ENCODE measurements around the gene PVALB. TPM values are rescaled to one million over a fixed set of nuclear protein-coding genes. Genes with fewer than 3 reads are reported as not detected.

Gene PVALB
- polyA plus RNA-seq, 3 donors: 0.65 TPM; not detected in 2

GRCh38 chr22:36760786-36761185 lies 56.0 kb downstream of the PVALB start:
- WGBS (ENCODE audit: insufficient coverage): 74% methylated on average over 4 of the region's 11 CpGs
- H3K27me3 Mint-ChIP-seq (ENCODE audit: low read depth in 3 of 3): peaks cover 1 to 10% (median 6%) of the 10 kb centered on the region in 3 donors
- Histone ChIP-seq H3K4me1 (ENCODE audit: control insufficient read depth in 1 of 2, insufficient read depth in 2 of 2, low read length in 2 of 2) (peaks cover 8% of the 10 kb centered on the region in 2 donors), H3K4me2 (replicated peaks; ENCODE audit: extremely low read depth, low read length, poor library complexity, severe bottlenecking) (no peak overlapping the region), H3K4me3 (replicated peaks in 1 of 3; ENCODE audit: low read depth in 2 of 3, low read length in 3 of 3) (no peak overlapping the region), H3K79me2 (ENCODE audit: insufficient read depth, low read length) (no peaks in the 10 kb centered on the region), H3K36me3 (replicated peaks in 1 of 2; ENCODE audit: control insufficient read depth in 1 of 2, insufficient read depth in 2 of 2, low read length in 2 of 2) (peaks cover 21 to 40% of the 10 kb centered on the region in 2 donors), H2AFZ (ENCODE audit: insufficient read depth, low read depth, low read length, poor library complexity, severe bottlenecking) (no peak overlapping the region), H3K9me3 (replicated peaks in 1 of 2; ENCODE audit: control insufficient read depth in 1 of 2, insufficient read depth in 1 of 2, low read length in 2 of 2) (no peaks in the 10 kb centered on the region), H3K27me3 (ENCODE audit: control insufficient read depth in 2 of 2, insufficient read depth in 2 of 2, low read length in 2 of 2) (no peaks in the 10 kb centered on the region), H3K9ac (ENCODE audit: insufficient read depth, low read length, poor library complexity, severe bottlenecking) (no peak overlapping the region), H3K27ac (ENCODE audit: low read depth in 1 of 2, low read length in 2 of 2) (no peak overlapping the region), H4K20me1 (ENCODE audit: insufficient read depth, low read length) (no peaks in the 10 kb centered on the region)
- H3K4me1 Mint-ChIP-seq: peaks cover 9% of the 10 kb centered on the region
- H3K27ac Mint-ChIP-seq: no peak overlapping the region
- intact Hi-C loops (cut with micrococcal nuclease): no loop called here
- H3K36me3 Mint-ChIP-seq: peaks cover 26 to 33% of the 10 kb centered on the region in 2 donors
- no peak for DNase-seq
- TF ChIP-seq CTCF (IDR thresholded peaks at IDR 0.05): no peak
- H3K9me3 Mint-ChIP-seq: no peaks in the 10 kb centered on the region
- no peak overlapping the region for H3K4me3 Mint-ChIP-seq

GRCh38 chr22:36759481-36760159 lies 57.2 kb downstream of the PVALB start:
- H3K9ac ChIP-seq (ENCODE audit: insufficient read depth, low read length, poor library complexity, severe bottlenecking): no peak overlapping the region
- no peaks in the 10 kb centered on the region for H3K79me2 ChIP-seq (ENCODE audit: insufficient read depth, low read length)
- H3K4me1 ChIP-seq (ENCODE audit: control insufficient read depth in 1 of 2, insufficient read depth in 2 of 2, low read length in 2 of 2): peaks cover 8% of the 10 kb centered on the region in 2 donors
- no peak for TF ChIP-seq CTCF (IDR thresholded peaks at IDR 0.05)
- Mint-ChIP-seq H3K9me3 (peaks cover 0 to 2% (median 0%) of the 10 kb centered on the region in 7 donors), H3K36me3 (peaks cover 17 to 23% of the 10 kb centered on the region in 2 donors), H3K27me3 (ENCODE audit: low read depth in 3 of 3) (peaks cover 7 to 21% (median 9%) of the 10 kb centered on the region in 3 donors), H3K4me1 (peaks cover 9% of the 10 kb centered on the region), H3K4me3 (no peak overlapping the region), H3K27ac (no peak overlapping the region)
- H3K27me3 ChIP-seq (ENCODE audit: control insufficient read depth in 2 of 2, insufficient read depth in 2 of 2, low read length in 2 of 2): no peaks in the 10 kb centered on the region
- no peak overlapping the region for H3K27ac ChIP-seq (ENCODE audit: low read depth in 1 of 2, low read length in 2 of 2)
- WGBS (ENCODE audit: insufficient coverage): 96% methylated on average over 16 of the region's 19 CpGs
- no peak overlapping the region for H3K4me3 ChIP-seq (replicated peaks in 1 of 3; ENCODE audit: low read depth in 2 of 3, low read length in 3 of 3)
- H4K20me1 ChIP-seq (ENCODE audit: insufficient read depth, low read length): no peaks in the 10 kb centered on the region
- peaks cover 17 to 29% of the 10 kb centered on the region in 2 donors for H3K36me3 ChIP-seq (replicated peaks in 1 of 2; ENCODE audit: control insufficient read depth in 1 of 2, insufficient read depth in 2 of 2, low read length in 2 of 2)
- no peak overlapping the region for H2AFZ ChIP-seq (ENCODE audit: insufficient read depth, low read depth, low read length, poor library complexity, severe bottlenecking)
- no peak overlapping the region for H3K4me2 ChIP-seq (replicated peaks; ENCODE audit: extremely low read depth, low read length, poor library complexity, severe bottlenecking)
- H3K9me3 ChIP-seq (replicated peaks in 1 of 2; ENCODE audit: control insufficient read depth in 1 of 2, insufficient read depth in 1 of 2, low read length in 2 of 2): no peaks in the 10 kb centered on the region
- DNase-seq: no peak
- intact Hi-C loops (cut with micrococcal nuclease): no loop called here

Measured in CD14-positive monocyte (primary cell).